Activated T-helper 1 cell treated with anti-CD3 and anti-CD28 coated beads, Interleukin-12 subunit alpha, Interleukin-12 subunit beta, Interleukin-2, Interleukin-4 antibody, amounts not matched to agents 30 ng/mL and 10 ng/mL and 1 ng/mL, durations not matched to agents 14 hours and 24 hours and 36 hours (primary cell): Measurements from ENCODE around the gene RNF224. TPM values are rescaled to one million over a fixed set of nuclear protein-coding genes. Genes with fewer than 3 reads are reported as not detected.

Experiments
- DNase-seq: peaks from one replicate; pipeline ENCODE4 v3.0.0; 2021; ENCODE audit warnings: low spot score
- H3K27ac Mint-ChIP-seq: one replicate; pipeline ENCODE4 v1.8.0; 2021; ENCODE audit warnings: mild to moderate bottlenecking, mixed read lengths
- H3K27me3 Mint-ChIP-seq: one replicate; pipeline ENCODE4 v1.8.0; 2022; ENCODE audit warnings: mild to moderate bottlenecking, moderate library complexity, mixed read lengths; ENCODE audit not compliant: insufficient read depth
- H3K36me3 Mint-ChIP-seq: one replicate; pipeline ENCODE4 v1.8.0; 2021; ENCODE audit warnings: low read depth, mixed read lengths
- H3K4me1 Mint-ChIP-seq: one replicate; pipeline ENCODE4 v1.8.0; 2021; ENCODE audit warnings: low read depth, mixed read lengths
- H3K4me3 Mint-ChIP-seq: one replicate; pipeline ENCODE4 v1.8.0; 2021; ENCODE audit warnings: mild to moderate bottlenecking, moderate library complexity, mixed read lengths
- H3K9me3 Mint-ChIP-seq: one replicate; pipeline ENCODE4 v1.8.0; 2021; ENCODE audit warnings: mixed read lengths
- intact Hi-C: fragments of 100-400 bp; cut with micrococcal nuclease; formaldehyde crosslinking; loops from one replicate; pipeline ENCODE4 v1.15.1; 2024
- total RNA-seq: library from RNA; stranded (reverse); gene quantifications from 2 replicates; pipeline ENCODE4 v1.2.3, GENCODE V29; 2022

Gene RNF224
- total RNA-seq, 1 donor from 2014 or later, result 0.29 TPM

- H3K4me3 Mint-ChIP-seq, result peak overlapping the region; percentile 70
- H3K9me3 Mint-ChIP-seq, result no peaks in the 10 kb centered on the region
- H3K27ac Mint-ChIP-seq, result peak overlapping the region; percentile 23
- DNase-seq, result no peak
- H3K36me3 Mint-ChIP-seq, result peaks cover 2% of the 10 kb centered on the region
- H3K4me1 Mint-ChIP-seq, result peaks cover 10% of the 10 kb centered on the region
- intact Hi-C loops, result no loop called here
- H3K27me3 Mint-ChIP-seq, result no peaks in the 10 kb centered on the region
Measured at GRCh38 chr9:137276473-137277328, 49.4 kb downstream of the RNF224 start.

GRCh38 chr9:137277329-137278041 lies 50.2 kb downstream of the RNF224 start, which contains the start of gene TOR4A:
Gene TOR4A (plus strand): TSS chr9:137277726. CDS start chr9:137278690, 964 bp downstream.
- peaks cover 5% of the 10 kb centered on the region for H3K36me3 Mint-ChIP-seq
- intact Hi-C loops, result no loop called here
- H3K9me3 Mint-ChIP-seq, result no peaks in the 10 kb centered on the region
- DNase-seq, result peak; percentile 34
- H3K27ac Mint-ChIP-seq, result peak within 1 kb of the TSS; percentile 79
- H3K27me3 Mint-ChIP-seq, result no peaks in the 10 kb centered on the region
- peaks cover 11% of the 10 kb centered on the region for H3K4me1 Mint-ChIP-seq
- peak within 1 kb of the TSS; percentile 91 for H3K4me3 Mint-ChIP-seq

- Mint-ChIP-seq H3K27me3 (no peaks in the 10 kb centered on the region), H3K4me1 (peaks cover 14% of the 10 kb centered on the region), H3K4me3 (peak overlapping the region; percentile 91), H3K27ac (peak overlapping the region; percentile 79), H3K9me3 (no peaks in the 10 kb centered on the region), H3K36me3 (peaks cover 7% of the 10 kb centered on the region)
- no peak for DNase-seq
- intact Hi-C loops, result no loop called here
Measured at GRCh38 chr9:137278061-137278701, 50.9 kb downstream of the RNF224 start.

Other genes starting within 250 kb of the RNF224 start
- gene PTGDS, start 250.0 kb upstream of the RNF224 start, total RNA-seq, result 0.36 TPM in 1 of 2 replicates, not detected in the other
- gene LCNL1, start 244.5 kb upstream of the RNF224 start, total RNA-seq, result not detected in 2 replicates
- 79.4 and 84.5 TPM in 2 replicates for gene PAXX, start 235.1 kb upstream of the RNF224 start, total RNA-seq
- gene CLIC3, start 230.9 kb upstream of the RNF224 start, total RNA-seq, result not detected in 2 replicates
- 25.7 and 26.9 TPM in 2 replicates for gene ABCA2, start 199.3 kb upstream of the RNF224 start, total RNA-seq
- gene FUT7, start 195.4 kb upstream of the RNF224 start, total RNA-seq, result 0.16 and 0.22 TPM in 2 replicates
- 78.2 and 80.1 TPM in 2 replicates for gene NPDC1, start 181.3 kb upstream of the RNF224 start, total RNA-seq
- gene ENTPD2, start 173.4 kb upstream of the RNF224 start, total RNA-seq, result not detected in 2 replicates
- gene SAPCD2, start 156.9 kb upstream of the RNF224 start, total RNA-seq, result 23.9 and 25.1 TPM in 2 replicates
- gene UAP1L1, start 150.0 kb upstream of the RNF224 start, total RNA-seq, result 13.9 and 14.9 TPM in 2 replicates
- gene MAN1B1, start 140.5 kb upstream of the RNF224 start, total RNA-seq, result 48.1 and 53.6 TPM in 2 replicates
- gene DPP7, start 112.8 kb upstream of the RNF224 start, total RNA-seq, result 371 and 394 TPM in 2 replicates
- gene GRIN1, start 88.3 kb upstream of the RNF224 start, total RNA-seq, result 0.05 TPM in 2 replicates
- 0.21 TPM in 1 of 2 replicates, not detected in the other for gene LRRC26, start 57.5 kb upstream of the RNF224 start, total RNA-seq
- not detected in 2 replicates for gene TMEM210, start 55.4 kb upstream of the RNF224 start, total RNA-seq
- gene ANAPC2, start 38.9 kb upstream of the RNF224 start, total RNA-seq, result 62.5 and 63.6 TPM in 2 replicates
- gene SSNA1, start 38.8 kb upstream of the RNF224 start, total RNA-seq, result 101 and 105 TPM in 2 replicates
- 15.6 and 17.2 TPM in 2 replicates for gene TPRN, start 26.8 kb upstream of the RNF224 start, total RNA-seq
- gene TMEM203, start 21.9 kb upstream of the RNF224 start, total RNA-seq, result 40.5 and 41.5 TPM in 2 replicates
- 42.4 and 48.9 TPM in 2 replicates for gene NDOR1, start 21.8 kb upstream of the RNF224 start, total RNA-seq
- gene RNF208, start 5.3 kb upstream of the RNF224 start, total RNA-seq, result 9.3 and 11.0 TPM in 2 replicates
- gene CYSRT1, start 2.3 kb upstream of the RNF224 start, total RNA-seq, result 0.49 and 0.60 TPM in 2 replicates
- gene SLC34A3, start 3.4 kb downstream of the RNF224 start, total RNA-seq, result not detected in 2 replicates
- gene TUBB4B, start 13.8 kb downstream of the RNF224 start, total RNA-seq, result 277 and 280 TPM in 2 replicates
- gene STPG3, start 23.8 kb downstream of the RNF224 start, total RNA-seq, result 1.2 and 1.8 TPM in 2 replicates
- gene NELFB, start 27.8 kb downstream of the RNF224 start, total RNA-seq, result 70.8 and 72.1 TPM in 2 replicates
- 11.6 and 11.7 TPM in 2 replicates for gene TOR4A, start 50.2 kb downstream of the RNF224 start, total RNA-seq
- gene NRARP, start 74.8 kb downstream of the RNF224 start, total RNA-seq, result 15.2 and 15.4 TPM in 2 replicates
- 4.8 and 4.9 TPM in 2 replicates for gene EXD3, start 195.7 kb downstream of the RNF224 start, total RNA-seq
- gene NOXA1, start 195.9 kb downstream of the RNF224 start, total RNA-seq, result 0.49 and 0.54 TPM in 2 replicates
- not detected in 2 replicates for gene ENTPD8, start 213.9 kb downstream of the RNF224 start, total RNA-seq
- gene NSMF, start 231.8 kb downstream of the RNF224 start, total RNA-seq, result 57.2 and 58.9 TPM in 2 replicates